ENCODE results near the gene ZNF429.

ZNF429 gene

DNA sequence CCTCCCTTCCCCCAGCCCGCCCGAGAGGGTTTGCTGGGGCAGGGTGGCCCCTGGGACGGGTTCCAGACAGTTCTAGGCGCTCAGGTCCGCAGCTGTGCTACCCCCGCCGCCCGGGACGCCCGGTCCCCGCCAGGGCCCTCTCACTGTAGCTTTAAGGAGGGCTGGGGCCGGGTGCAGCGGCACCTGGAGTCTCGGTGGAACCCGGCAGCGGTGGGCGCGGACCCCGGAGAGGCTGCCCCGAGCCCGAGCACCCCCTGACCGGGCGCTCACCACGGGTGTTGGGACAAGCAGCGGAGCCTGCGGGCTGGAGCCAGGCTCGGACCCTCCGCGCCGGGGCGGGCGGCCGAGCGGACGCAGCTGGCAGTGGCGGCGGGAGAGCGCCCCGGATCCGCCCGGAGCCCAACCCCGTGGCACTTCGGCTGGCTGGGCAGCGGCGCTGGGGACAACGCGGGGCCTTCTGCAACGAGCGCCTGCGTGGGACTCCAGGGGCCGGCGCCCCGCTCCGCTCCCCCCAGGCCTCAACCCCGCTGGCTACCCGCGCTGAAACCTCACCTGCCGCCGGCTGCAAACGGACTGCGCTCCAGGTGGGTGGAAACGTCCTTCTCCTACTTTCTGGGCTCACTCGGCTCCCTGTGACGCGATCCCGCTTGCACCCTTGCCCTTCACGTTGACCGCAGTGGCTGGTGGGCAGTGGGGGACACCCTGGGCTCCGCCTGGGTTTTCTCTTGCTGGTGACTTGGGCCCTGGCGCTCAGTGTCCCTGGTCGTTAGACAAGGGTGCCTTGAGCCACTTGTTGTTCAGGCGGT is 81.1 kb downstream of the ZNF429 start:
- DNase-seq (ENCODE audit: low read depth, low spot score), result no peak
- peak overlapping the region; percentile 64 for H3K4me3 ChIP-seq (ENCODE audit: low read length)

DNA sequence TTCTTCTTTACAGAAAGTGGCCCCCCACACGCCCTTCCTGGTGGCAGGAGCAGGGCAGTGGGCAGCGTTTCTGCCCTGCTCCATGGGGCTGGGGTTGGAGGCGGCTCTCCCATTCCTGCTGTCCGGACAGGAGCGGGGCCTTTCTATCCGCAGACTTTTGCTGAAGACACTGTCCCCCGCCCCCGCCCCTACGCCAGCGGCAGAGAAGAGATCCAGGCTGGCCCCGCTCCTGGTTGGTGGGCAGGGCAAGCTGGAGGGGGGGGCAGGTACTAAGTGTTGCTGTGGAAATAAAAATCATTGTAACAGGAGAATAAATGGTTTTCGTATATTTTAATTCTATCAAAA is 81.7 kb downstream of the ZNF429 start:
- peak overlapping the region; percentile 64 for H3K4me3 ChIP-seq (ENCODE audit: low read length)
- DNase-seq (ENCODE audit: low read depth, low spot score), result no peak

DNA sequence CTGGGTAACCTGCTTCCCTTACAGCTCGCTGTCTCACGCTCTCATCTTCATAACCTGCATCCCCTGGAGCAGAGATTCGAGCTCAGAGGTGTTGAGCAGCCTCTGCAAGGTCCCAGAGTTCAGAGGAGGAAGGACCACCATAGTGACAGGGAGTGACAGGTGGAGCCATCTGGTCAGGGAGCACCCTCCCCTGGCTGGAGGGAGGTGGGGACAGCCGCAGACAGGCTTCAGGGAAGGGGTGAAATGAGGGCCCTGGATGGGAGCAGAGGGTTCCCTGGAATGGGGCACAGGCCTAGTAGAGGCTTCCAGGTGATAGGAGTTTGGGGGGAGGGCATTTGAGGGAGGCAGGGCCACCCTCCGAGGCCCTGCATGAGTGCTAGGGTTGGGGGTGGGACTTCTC is 82.1 kb downstream of the ZNF429 start:
- DNase-seq (ENCODE audit: low read depth, low spot score), result no peak

DNA sequence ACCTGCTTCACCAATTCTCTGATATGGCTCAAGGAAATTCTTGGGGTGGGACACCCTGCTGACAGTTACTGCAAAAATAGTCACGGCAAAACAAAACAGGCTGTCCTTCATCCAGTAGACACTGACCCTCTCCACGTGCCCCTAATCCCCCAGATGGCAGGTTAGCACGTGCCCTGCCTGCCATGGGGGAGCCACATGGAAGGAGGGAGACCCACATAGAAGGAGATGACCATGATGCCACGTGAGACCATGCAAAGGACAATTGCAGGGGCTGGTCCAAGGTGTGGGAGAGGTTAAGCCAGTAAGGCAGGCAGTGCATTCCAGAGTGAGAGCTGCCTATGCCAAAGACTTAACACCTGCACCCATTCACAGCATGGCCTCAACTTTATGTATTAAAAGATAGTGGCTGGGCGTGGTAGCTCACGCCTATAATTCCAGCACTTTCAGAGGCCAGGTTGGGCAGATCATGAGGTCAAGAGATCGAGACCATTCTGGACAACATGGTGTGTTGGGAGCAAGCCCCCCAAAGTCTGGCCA is 82.7 kb downstream of the ZNF429 start:
- no peak overlapping the region for H3K4me3 ChIP-seq (ENCODE audit: low read length)
- DNase-seq (ENCODE audit: low read depth, low spot score), result no peak

More for the DNA sequence above, 82.1 kb downstream of the ZNF429 start:
- H3K4me3 ChIP-seq (ENCODE audit: low read length), result peak overlapping the region; percentile 64

DNA sequence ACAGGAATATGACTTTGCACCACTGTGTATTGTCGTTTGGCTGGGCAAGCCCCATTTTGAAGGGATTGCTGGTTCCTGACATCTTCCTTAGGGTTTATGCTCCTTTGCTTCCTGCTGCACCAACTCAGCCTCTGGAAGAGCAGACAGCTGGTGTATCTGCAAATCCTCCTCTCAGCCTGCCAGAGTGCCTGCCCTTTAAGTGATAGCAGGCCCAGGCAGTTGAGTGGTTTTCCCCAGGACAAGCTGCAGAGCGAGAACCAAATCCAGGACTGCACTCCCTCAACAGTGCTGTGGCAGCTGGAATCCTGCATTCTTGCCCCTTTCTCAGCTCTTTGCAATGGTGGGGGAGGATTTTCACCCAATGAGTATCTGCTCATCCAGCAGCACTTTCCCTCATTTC is 85.5 kb downstream of the ZNF429 start:
- DNase-seq (ENCODE audit: low read depth, low spot score), result no peak
- H3K4me3 ChIP-seq (ENCODE audit: low read length), result no peak overlapping the region

DNA sequence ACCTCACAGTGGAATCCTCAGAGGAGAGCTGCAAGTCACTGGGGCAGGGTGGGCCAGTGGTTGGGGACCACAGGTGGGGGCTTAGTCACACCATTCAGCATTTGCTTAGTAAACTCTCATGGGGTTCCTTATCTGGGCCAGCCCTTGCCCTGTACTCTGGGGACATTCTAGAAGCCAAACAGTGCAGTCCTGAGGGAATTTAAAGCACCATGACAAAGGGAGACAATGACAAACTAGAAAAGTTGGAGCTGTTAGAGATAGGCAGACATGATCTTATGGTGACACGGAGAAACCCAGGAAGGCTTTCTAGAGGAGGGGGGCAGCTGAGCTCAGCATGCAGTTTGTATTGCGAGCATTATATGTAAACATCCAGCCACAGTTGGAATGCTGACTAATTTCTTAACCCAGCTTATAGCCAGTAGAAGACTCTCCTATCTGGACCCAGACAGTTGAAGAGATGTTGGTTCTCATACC is 87.6 kb downstream of the ZNF429 start:
- DNase-seq (ENCODE audit: low read depth, low spot score), result no peak
- H3K4me3 ChIP-seq (ENCODE audit: low read length), result no peak overlapping the region

DNA sequence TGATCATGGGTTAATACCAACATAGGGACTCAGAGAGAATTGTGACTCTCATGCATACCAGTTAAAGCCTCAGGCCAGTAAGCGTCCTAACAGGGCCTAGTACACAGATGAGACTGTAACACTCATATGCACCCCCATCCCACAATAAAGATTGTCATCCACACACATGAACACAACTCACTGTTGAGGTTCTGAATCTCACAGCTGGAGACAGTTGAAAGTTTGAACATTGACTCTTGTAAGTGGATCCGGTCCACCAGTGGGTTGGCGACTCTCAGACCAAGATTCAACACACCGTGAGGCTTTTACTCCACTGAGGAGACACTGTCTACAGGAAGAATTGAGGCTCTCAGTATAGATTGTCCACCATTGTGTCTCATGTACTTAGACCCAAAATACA is 88.1 kb downstream of the ZNF429 start:
- H3K4me3 ChIP-seq (ENCODE audit: low read length), result no peak overlapping the region
- DNase-seq (ENCODE audit: low read depth, low spot score), result no peak

DNA sequence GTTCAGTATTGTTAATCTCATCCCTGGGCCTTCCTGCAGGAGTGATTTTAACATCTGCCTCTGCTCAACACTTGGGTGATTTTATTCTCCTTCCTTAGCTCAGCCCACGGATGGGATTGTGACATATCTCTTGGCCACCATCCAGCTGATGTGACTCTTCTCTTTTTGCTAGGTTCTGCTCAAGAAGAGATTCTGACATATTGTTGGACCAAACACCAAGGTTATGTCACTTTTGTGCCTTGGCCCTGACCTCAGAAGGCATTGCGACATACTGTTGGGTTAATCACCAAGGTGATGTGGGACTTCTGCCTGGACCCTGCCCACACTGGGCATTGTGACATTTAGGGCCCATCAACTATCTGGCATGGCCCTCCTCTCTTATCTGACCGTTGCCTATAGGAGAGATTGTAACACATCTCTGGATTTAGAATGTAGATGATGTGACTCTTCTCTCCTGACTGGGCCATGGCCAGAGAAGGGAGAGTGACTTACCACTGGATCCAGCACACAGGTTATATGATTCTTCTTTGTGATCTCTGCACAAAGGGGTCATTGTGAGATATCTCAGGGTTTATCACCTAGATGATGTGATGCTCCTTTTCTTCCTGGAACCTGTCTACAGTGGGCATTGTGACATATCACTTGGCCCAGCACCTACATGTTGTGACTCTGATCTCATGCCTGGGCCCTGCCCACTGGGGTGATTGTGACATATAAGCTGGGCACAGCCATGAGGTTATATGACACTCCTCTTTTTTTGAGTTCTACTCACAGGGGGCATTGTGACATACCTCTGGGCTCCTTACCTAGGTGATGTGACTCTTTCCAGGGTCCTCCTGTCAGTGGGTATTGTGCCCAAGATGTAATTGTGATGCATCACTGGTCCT is 88.8 kb downstream of the ZNF429 start:
- no peak for DNase-seq (ENCODE audit: low read depth, low spot score)
- H3K4me3 ChIP-seq (ENCODE audit: low read length), result no peak overlapping the region

DNA sequence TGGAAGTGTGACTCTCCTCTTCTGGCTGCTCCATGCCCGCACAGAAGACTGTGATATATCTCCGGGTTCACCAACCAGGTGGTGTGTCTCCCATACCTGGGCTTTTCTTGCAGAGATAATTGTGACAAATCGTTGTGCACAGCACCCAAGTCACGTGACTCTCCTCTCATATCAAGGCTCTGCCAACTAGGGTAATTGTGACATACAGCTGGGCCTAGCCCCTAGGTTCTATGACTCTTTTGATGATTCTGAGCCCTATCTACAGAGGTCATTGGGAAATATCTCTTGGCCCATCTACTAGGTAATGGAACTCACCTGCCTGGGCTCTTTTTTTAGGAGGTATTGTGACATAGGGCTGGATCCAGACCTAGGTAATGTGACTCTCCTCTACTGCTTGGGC is 89.8 kb downstream of the ZNF429 start:
- DNase-seq (ENCODE audit: low read depth, low spot score), result no peak
- no peak overlapping the region for H3K4me3 ChIP-seq (ENCODE audit: low read length)

DNA sequence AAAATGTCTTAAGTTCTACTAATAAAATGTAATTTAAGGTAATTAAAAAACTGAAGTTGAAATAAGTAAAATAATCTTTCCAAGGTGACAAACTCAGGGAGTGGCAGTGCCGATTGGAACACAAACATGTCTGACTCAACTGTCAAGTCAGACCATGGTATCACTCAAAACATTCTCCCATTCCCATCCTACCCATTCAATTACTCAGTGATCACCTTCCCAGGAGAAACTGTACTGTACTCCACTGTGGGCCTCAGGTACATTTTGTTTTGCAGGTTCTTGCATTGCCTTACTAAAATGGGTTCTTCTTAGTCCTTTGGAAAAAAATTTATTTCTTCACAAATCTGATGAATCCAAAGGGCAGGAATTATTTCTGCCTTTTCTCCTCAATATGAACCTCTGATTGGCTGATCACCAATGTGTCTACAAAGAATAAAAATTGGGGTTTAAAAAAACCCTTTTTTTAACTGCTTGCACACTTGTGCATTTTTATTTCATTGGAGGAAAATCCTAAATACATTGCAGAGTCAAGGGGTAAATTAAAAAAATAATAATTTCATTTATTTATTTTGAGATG is 96.8 kb downstream of the ZNF429 start:
- no peak for DNase-seq (ENCODE audit: low read depth, low spot score)
- peak overlapping the region; percentile 13; the same call in 1 of the 2 replicates for H3K4me3 ChIP-seq (ENCODE audit: low read length)

DNA sequence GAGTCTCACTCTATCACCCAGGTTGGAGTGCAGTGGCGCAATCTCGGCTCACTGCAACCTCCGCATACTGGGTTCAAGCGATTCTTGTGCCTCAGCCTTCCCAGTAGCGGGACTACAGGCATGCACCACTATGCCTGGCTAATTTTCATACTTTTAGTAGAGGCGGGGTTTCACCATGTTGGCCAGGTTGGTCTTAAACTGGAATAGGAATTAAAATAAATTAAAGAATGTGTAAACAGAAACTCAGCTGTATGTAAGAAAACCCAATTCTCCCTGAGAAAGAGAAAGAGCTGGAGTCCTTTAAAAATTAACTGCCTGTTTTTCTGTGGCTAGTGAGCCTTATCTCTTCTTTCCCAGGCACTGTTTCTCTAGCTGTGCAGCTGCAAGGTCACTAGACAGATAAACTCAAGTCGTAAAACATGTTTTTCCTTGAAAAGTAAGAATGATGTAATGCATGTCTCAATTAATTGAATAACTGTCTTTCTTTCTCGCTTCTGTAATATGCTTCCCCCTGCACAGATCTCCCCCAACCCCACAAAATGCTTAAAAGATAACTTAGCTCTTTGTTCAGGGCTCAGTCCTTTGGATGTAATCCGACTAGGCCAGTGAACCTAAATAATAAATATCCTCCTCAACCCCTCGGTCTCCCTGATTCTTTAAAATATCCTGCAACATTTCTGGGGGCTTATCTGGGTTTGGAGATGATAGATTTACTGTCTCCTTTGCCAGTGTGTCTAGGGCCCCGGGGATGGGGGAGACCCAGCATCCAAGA is 97.4 kb downstream of the ZNF429 start:
- H3K4me3 ChIP-seq (ENCODE audit: low read length), result peak overlapping the region; percentile 49
- peak; percentile 76 for DNase-seq (ENCODE audit: low read depth, low spot score)

DNA sequence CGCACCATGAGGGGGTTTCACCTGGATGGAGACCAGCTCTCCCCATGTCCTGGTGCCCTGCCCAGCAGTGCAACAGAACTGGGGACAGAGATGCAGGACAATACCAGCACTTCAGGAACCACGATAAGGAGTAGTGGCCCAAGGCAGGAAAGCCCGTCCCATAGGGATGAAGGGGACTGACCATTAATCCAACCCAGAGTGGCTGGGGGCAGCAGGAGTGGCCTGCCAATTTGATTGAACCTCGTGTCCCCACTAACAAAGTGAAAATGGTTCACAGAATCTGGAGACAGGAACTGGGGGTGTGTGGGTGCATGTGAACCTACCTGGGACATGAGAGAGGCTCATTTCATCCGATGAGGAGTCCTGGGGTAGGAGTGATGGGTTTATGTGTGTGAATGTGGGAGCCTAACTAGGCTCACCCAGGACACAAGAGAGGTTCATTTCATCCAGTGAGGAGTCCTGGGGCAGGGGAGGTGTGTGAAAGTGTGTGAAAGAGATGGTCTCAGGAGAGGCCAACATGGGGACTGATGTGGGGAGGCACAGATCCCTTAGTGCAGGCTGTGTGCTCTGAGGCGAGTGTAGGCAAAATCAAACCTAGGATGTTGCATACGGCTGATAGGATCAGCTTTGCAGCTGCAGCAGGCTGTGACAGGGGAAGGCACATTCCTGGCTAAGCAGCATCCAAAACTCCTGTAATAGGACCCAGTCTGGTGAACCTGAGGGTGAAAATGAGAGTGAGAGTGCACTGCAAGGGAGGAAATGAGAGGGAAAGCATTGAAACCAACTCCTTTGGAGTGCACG is 98.2 kb downstream of the ZNF429 start:
- peak overlapping the region; percentile 49 for H3K4me3 ChIP-seq (ENCODE audit: low read length)
- DNase-seq (ENCODE audit: low read depth, low spot score), result no peak

DNA sequence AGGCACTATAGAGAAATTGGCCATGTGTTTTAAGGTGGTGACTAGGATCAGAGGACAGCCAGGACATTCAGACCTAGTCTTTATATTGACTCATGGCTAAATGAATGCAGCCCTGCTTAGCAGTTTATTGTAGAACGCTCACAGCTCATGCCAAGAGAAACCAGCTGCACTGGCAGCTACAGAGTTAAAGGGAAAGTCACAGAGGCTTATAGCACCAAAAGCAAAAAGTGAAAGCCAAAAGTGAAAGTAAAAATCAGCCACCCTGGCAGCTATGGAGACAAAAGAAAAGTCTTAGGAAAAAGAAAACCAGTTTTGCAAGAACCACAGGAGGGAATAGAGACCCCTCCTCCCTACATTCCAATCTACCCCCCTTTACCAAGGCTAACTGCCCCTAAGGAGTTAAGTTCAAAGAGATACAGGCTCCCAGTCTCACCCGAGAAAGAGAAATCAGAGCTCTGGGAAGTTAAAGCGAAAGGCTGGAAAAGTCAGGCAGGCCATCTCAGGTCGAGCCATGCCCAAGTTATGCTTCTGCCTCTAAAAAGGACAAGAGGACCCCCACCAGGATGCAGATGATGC is 99.0 kb downstream of the ZNF429 start:
- DNase-seq (ENCODE audit: low read depth, low spot score), result peak; percentile 84
- H3K4me3 ChIP-seq (ENCODE audit: low read length), result peak overlapping the region; percentile 49
